WTC11 (cell line): ENCODE data around the gene ZBTB20. TPM values are rescaled to one million over a fixed set of nuclear protein-coding genes. Genes with fewer than 3 reads are reported as not detected.

Experiments
- ATAC-seq: fragments of 200-7000 bp; cut with Tn5 transposase; 2 replicates; pipeline ENCODE4 v1.10.0; 2021; ENCODE audit warnings: mild to moderate bottlenecking, moderate library complexity
- CTCF ChIA-PET: fragments of 300-600 bp; sonication (Branson Sonifier 250); formaldehyde crosslinking; loops from one replicate; lab custom pipeline; 2021; ENCODE audit warnings: antibody characterized with exemption; lab: Charles Lee
- POLR2A ChIA-PET: fragments of 350-600 bp; sonication (Branson Sonifier 250); formaldehyde crosslinking; loops from one replicate; lab custom pipeline; 2021; ENCODE audit warnings: antibody characterized with exemption; lab: Charles Lee
- DNase-seq: peaks from one replicate; pipeline ENCODE4 v3.0.0; 2021; ENCODE audit warnings: low spot score
- H3K27ac Mint-ChIP-seq: 2 replicates; pipeline ENCODE4 v1.8.0; 2021; ENCODE audit warnings: mixed read lengths
- H3K27me3 Mint-ChIP-seq: 2 replicates; pipeline ENCODE4 v1.8.0; 2021; ENCODE audit warnings: low read depth, mild to moderate bottlenecking, moderate library complexity, mixed read lengths
- H3K36me3 Mint-ChIP-seq: 2 replicates; pipeline ENCODE4 v1.8.0; 2021; ENCODE audit warnings: mixed read lengths
- H3K4me1 Mint-ChIP-seq: 2 replicates; pipeline ENCODE4 v1.8.0; 2022; ENCODE audit warnings: mixed read lengths
- H3K4me3 Mint-ChIP-seq: 2 replicates; pipeline ENCODE4 v1.8.0; 2021; ENCODE audit warnings: mild to moderate bottlenecking, moderate library complexity, mixed read lengths
- H3K9me3 Mint-ChIP-seq: 2 replicates; pipeline ENCODE4 v1.8.0; 2021; ENCODE audit warnings: mixed read lengths
- AFF4 ChIP-seq: sonication (generic); formaldehyde crosslinking; IDR thresholded peaks from 2 replicates; pipeline ENCODE4 v1.8.1; 2023; ENCODE audit warnings: mild to moderate bottlenecking, missing genetic modification reagents, borderline replicate concordance
- GRHL2 ChIP-seq: fragments of 250-450 bp; sonication (Bioruptor Pico); IDR thresholded peaks from 2 replicates; pipeline ENCODE4 v1.8.0; 2022; ENCODE audit warnings: mild to moderate bottlenecking, moderate library complexity; ENCODE audit not compliant: insufficient replicate concordance, severe bottlenecking
- GTF2I ChIP-seq: fragments of 250-450 bp; sonication (Bioruptor Pico); conservative IDR thresholded peaks from 2 replicates; pipeline ENCODE4 v1.4.0; 2021; ENCODE audit warnings: mild to moderate bottlenecking
- JAZF1 ChIP-seq: fragments of 250-450 bp; sonication (Bioruptor Pico); IDR thresholded peaks from 2 replicates; pipeline ENCODE4 v1.9.0; 2021; ENCODE audit warnings: moderate library complexity, mild to moderate bottlenecking, inconsistent platforms
- KAT7 ChIP-seq: sonication (generic); formaldehyde crosslinking; IDR thresholded peaks from 2 replicates; pipeline ENCODE4 v1.8.1; 2023; ENCODE audit warnings: missing genetic modification reagents, mild to moderate bottlenecking, borderline replicate concordance
- MYBL2 ChIP-seq: sonication (generic); formaldehyde crosslinking; IDR thresholded peaks from 2 replicates; pipeline ENCODE4 v1.8.1; 2023; ENCODE audit warnings: mild to moderate bottlenecking, moderate library complexity, missing genetic modification reagents
- PRRX2 ChIP-seq: fragments of 250-450 bp; sonication (Bioruptor Pico); IDR thresholded peaks from 2 replicates; pipeline ENCODE4 v1.8.0; 2021; ENCODE audit warnings: mild to moderate bottlenecking
- SMAD3 ChIP-seq: sonication (generic); formaldehyde crosslinking; IDR thresholded peaks from 2 replicates; pipeline ENCODE4 v1.8.0; 2022; ENCODE audit warnings: missing genetic modification reagents, mild to moderate bottlenecking, borderline replicate concordance
- TP53 ChIP-seq: sonication (generic); formaldehyde crosslinking; IDR thresholded peaks from 2 replicates; pipeline ENCODE4 v1.8.1; 2023; ENCODE audit warnings: mild to moderate bottlenecking, missing genetic modification reagents
- USF1 ChIP-seq: sonication (generic); formaldehyde crosslinking; IDR thresholded peaks from 2 replicates; pipeline ENCODE4 v1.8.0; 2022; ENCODE audit warnings: mild to moderate bottlenecking, missing genetic modification reagents
- ZNF396 ChIP-seq: fragments of 250-450 bp; sonication (Bioruptor Pico); IDR thresholded peaks from 2 replicates; pipeline ENCODE4 v1.8.0; 2021; ENCODE audit warnings: mild to moderate bottlenecking, moderate library complexity, borderline replicate concordance
- ZNF416 ChIP-seq: fragments of 250-450 bp; sonication (Bioruptor Pico); IDR thresholded peaks from 2 replicates; pipeline ENCODE4 v1.9.0; 2021; ENCODE audit warnings: mild to moderate bottlenecking, inconsistent platforms
- total RNA-seq: library from RNA; stranded (reverse); gene quantifications from 3 replicates; pipeline ENCODE4 v1.2.3, GENCODE V29; 2021
- TF ChIP-seq, protein P1 (sequence below): fragments of 250-450 bp; sonication (Bioruptor Pico); conservative IDR thresholded peaks from 2 replicates; pipeline ENCODE4 v1.9.0; 2021; ENCODE audit warnings: mild to moderate bottlenecking
- TF ChIP-seq, protein P2 (sequence below): sonication (generic); formaldehyde crosslinking; IDR thresholded peaks from 2 replicates; pipeline ENCODE4 v1.8.0; 2023; ENCODE audit warnings: missing genetic modification reagents, mild to moderate bottlenecking, borderline replicate concordance
- TF ChIP-seq, protein P3 (sequence below): sonication (generic); formaldehyde crosslinking; conservative IDR thresholded peaks from 2 replicates; pipeline ENCODE4 v1.8.1; 2022; ENCODE audit warnings: mild to moderate bottlenecking, missing genetic modification reagents

Gene ZBTB20
- total RNA-seq, 1 experiment from 2014 or later: 1.5 TPM

DNA sequence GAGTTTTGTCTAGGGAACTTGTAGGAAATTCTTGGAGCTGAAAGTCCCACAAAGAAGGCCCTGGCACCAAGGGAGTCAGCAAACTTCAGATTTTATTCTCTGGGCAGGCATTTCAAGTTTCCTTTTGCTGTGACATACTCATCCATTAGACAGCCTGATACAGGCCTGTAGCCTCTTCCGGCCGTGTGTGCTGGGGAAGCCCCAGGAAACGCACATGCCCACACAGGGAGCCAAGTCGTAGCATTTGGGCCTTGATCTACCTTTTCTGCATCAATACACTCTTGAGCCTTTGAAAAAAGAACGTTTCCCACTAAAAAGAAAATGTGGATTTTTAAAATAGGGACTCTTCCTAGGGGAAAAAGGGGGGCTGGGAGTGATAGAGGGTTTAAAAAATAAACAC is 838.3 kb downstream of the ZBTB20 start:
- TF ChIP-seq KAT7 (CRISPR knock-in tag): no peak
- TF ChIP-seq ZNF396 (CRISPR knock-in tag): no peak
- no peak for TF ChIP-seq SMAD3
- no peak for TF ChIP-seq GTF2I (CRISPR knock-in tag)
- TF ChIP-seq, protein P1, sequence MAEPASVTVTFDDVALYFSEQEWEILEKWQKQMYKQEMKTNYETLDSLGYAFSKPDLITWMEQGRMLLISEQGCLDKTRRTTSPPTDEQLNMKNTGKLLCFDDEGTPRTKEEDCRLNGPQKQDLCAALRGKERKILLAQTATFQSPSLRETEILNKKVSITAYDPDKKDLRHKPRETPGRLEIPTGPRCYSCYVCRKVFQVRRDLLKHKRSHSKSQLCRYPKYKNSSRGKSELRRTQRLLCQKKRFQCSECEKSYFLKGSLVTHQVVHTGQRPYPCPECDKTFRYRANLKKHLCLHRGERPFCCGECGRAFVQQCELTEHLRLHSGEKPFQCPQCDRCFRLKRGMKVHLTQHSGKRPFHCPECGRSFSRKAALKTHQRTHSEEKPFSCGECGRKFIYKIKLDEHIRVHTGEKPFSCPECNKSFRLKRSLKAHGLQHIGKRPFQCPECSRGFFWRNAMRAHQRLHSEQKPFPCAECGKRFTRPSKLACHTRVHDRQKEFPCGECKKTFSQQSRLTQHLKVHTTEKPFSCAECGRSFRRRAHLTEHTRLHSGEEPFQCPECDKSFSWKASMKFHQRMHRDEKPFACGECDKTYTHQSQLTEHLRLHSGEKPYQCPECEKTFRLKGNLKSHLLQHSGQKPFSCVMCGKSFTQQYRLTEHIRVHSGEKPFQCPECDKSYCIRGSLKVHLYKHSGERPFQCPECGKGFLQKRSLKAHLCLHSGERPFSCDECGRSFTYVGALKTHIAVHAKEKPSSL (CRISPR knock-in tag): no peak
- no peak for TF ChIP-seq MYBL2
- TF ChIP-seq GRHL2 (CRISPR knock-in tag): no peak
- TF ChIP-seq JAZF1: no peak
- no peak for TF ChIP-seq AFF4
- no peak for TF ChIP-seq TP53 (CRISPR knock-in tag)
- TF ChIP-seq USF1 (CRISPR knock-in tag): no peak
- TF ChIP-seq, protein P2, sequence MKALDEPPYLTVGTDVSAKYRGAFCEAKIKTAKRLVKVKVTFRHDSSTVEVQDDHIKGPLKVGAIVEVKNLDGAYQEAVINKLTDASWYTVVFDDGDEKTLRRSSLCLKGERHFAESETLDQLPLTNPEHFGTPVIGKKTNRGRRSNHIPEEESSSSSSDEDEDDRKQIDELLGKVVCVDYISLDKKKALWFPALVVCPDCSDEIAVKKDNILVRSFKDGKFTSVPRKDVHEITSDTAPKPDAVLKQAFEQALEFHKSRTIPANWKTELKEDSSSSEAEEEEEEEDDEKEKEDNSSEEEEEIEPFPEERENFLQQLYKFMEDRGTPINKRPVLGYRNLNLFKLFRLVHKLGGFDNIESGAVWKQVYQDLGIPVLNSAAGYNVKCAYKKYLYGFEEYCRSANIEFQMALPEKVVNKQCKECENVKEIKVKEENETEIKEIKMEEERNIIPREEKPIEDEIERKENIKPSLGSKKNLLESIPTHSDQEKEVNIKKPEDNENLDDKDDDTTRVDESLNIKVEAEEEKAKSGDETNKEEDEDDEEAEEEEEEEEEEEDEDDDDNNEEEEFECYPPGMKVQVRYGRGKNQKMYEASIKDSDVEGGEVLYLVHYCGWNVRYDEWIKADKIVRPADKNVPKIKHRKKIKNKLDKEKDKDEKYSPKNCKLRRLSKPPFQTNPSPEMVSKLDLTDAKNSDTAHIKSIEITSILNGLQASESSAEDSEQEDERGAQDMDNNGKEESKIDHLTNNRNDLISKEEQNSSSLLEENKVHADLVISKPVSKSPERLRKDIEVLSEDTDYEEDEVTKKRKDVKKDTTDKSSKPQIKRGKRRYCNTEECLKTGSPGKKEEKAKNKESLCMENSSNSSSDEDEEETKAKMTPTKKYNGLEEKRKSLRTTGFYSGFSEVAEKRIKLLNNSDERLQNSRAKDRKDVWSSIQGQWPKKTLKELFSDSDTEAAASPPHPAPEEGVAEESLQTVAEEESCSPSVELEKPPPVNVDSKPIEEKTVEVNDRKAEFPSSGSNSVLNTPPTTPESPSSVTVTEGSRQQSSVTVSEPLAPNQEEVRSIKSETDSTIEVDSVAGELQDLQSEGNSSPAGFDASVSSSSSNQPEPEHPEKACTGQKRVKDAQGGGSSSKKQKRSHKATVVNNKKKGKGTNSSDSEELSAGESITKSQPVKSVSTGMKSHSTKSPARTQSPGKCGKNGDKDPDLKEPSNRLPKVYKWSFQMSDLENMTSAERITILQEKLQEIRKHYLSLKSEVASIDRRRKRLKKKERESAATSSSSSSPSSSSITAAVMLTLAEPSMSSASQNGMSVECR (CRISPR knock-in tag): no peak
- TF ChIP-seq ZNF416: no peak
- ChIA-PET CTCF (no interaction called here), POLR2A (interaction anchor here (0.6 kb wide), 1 partner anchor 100 kb away, joined by 3 read pairs; no protein-coding TSS in a partner anchor)
- ATAC-seq (no peak), DNase-seq (no peak)
- Mint-ChIP-seq H3K4me3 (no peak overlapping the region), H3K36me3 (no peaks in the 10 kb centered on the region), H3K9me3 (no peaks in the 10 kb centered on the region; the same call in 1 of the 2 replicates), H3K27ac (no peak overlapping the region), H3K4me1 (no peaks in the 10 kb centered on the region), H3K27me3 (no peaks in the 10 kb centered on the region; the same call in 1 of the 2 replicates)

DNA sequence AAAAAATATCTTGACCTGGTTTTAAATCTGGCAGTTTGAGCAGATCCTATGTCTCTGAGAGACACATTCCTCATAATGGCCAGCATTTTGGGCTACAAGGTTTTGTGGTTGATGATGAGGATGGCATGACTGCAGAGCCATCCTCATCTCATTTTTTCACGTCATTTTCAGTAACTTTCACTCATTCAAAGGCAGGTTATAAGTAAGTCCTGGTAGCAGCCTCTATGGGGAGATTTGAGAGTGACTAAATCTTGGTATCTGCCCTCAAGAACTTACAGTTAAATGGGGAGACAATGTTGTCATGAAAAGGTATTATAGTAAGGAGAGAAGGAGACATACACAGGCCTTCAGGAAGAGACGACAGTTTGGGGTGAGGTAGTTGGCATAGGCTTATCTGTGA is 838.7 kb downstream of the ZBTB20 start:
- Mint-ChIP-seq H3K4me1 (no peaks in the 10 kb centered on the region), H3K9me3 (no peaks in the 10 kb centered on the region; the same call in 1 of the 2 replicates), H3K36me3 (no peaks in the 10 kb centered on the region), H3K27me3 (no peaks in the 10 kb centered on the region; the same call in 1 of the 2 replicates), H3K27ac (no peak overlapping the region), H3K4me3 (no peak overlapping the region)
- POLR2A ChIA-PET: interaction anchor here (0.6 kb wide), 1 partner anchor 99 kb away, joined by 3 read pairs; no protein-coding TSS in a partner anchor
- CTCF ChIA-PET: interaction anchor here (0.6 to 1.3 kb wide), 4 partner anchors 17 to 1436 kb away, joined by 3 to 4 read pairs (median 4); no protein-coding TSS in a partner anchor
- no peak for DNase-seq
- TF ChIP-seq, protein P3, sequence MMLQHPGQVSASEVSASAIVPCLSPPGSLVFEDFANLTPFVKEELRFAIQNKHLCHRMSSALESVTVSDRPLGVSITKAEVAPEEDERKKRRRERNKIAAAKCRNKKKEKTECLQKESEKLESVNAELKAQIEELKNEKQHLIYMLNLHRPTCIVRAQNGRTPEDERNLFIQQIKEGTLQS (CRISPR knock-in tag): no peak
- TF ChIP-seq ZNF396 (CRISPR knock-in tag) (no peak), PRRX2 (CRISPR knock-in tag) (no peak)
- TF ChIP-seq, all 79 proteins: peak for 0
- no peak for ATAC-seq
